HepG2 (cell line): ENCODE measurements around the gene CEBPG.

Experiments
- CREB1 ChIP-seq, 2 experiments: fragments of 450-650 bp in 1 of 2; IDR thresholded peaks; 2 replicates each; pipeline ENCODE4 v1.6.1; 2016 to 2017; ENCODE audit warnings: control low read depth in 1 of 2, mild to moderate bottlenecking in 1 of 2, missing compliant biosample characterization in 1 of 2, missing genetic modification characterization in 1 of 2
- CTCF ChIP-seq: sonication (generic); formaldehyde crosslinking; IDR thresholded peaks from 2 replicates; pipeline ENCODE4 v1.5.0; 2020; ENCODE audit warnings: mild to moderate bottlenecking, missing genetic modification reagents, moderate library complexity
- FOXO4 ChIP-seq: sonication (generic); formaldehyde crosslinking; conservative IDR thresholded peaks from 2 replicates; pipeline ENCODE4 v1.8.1; 2023; ENCODE audit warnings: missing genetic modification reagents
- KDM4B ChIP-seq: sonication (generic); formaldehyde crosslinking; IDR thresholded peaks from 2 replicates; pipeline ENCODE4 v1.4.0; 2020; ENCODE audit warnings: missing genetic modification reagents
- MAZ ChIP-seq, 2 experiments: sonication (generic) in 1 of 2; formaldehyde crosslinking in 1 of 2; IDR thresholded peaks; 2 replicates each; pipeline versions ENCODE4 v1.5.0 to v1.6.1; 2012 to 2020; ENCODE audit warnings: low read depth in 2 of 2, mild to moderate bottlenecking in 2 of 2, borderline replicate concordance in 1 of 2, improper control_type of control experiment in 1 of 2, low read length in 1 of 2, missing genetic modification reagents in 1 of 2, moderate library complexity in 1 of 2
- NR3C1 ChIP-seq: sonication (generic); formaldehyde crosslinking; IDR thresholded peaks from 2 replicates; pipeline ENCODE4 v1.4.0; 2020; ENCODE audit warnings: missing genetic modification reagents
- PLSCR1 ChIP-seq: sonication (generic); formaldehyde crosslinking; IDR thresholded peaks from 2 replicates; pipeline ENCODE4 v1.5.0; 2020; ENCODE audit warnings: missing genetic modification reagents, mild to moderate bottlenecking, borderline replicate concordance
- POLR2AphosphoS5 ChIP-seq: IDR thresholded peaks from 2 replicates; pipeline ENCODE4 v1.6.1; 2012; ENCODE audit warnings: low read depth, low read length
- ZBTB43 ChIP-seq: sonication (generic); formaldehyde crosslinking; conservative IDR thresholded peaks from 2 replicates; pipeline ENCODE4 v1.4.0; 2020; ENCODE audit warnings: missing genetic modification reagents

- no peak for TF ChIP-seq CTCF
- TF ChIP-seq CREB1 (IDR thresholded peaks at IDR 0.05): no peak
- no peak for TF ChIP-seq CREB1 (CRISPR knock-in tag; IDR thresholded peaks at IDR 0.05)
- no peak for TF ChIP-seq PLSCR1 (CRISPR knock-in tag)
- no peak for TF ChIP-seq NR3C1 (CRISPR knock-in tag)
- TF ChIP-seq ZBTB43 (CRISPR knock-in tag): no peak
- no peak for TF ChIP-seq MAZ (IDR thresholded peaks at IDR 0.05; ENCODE audit: borderline replicate concordance, low read depth, low read length)
- TF ChIP-seq MAZ (CRISPR knock-in tag; IDR thresholded peaks at IDR 0.05; ENCODE audit: low read depth): no peak
- TF ChIP-seq POLR2AphosphoS5: no peak
- no peak for TF ChIP-seq KDM4B (CRISPR knock-in tag)
- TF ChIP-seq FOXO4: no peak
These were observed 16.8 kb downstream of the CEBPG start for GRCh38 chr19:33390101-33390907.
